ENCODE measurements around the gene GNAL. TPM values are rescaled to one million over a fixed set of nuclear protein-coding genes. Genes with fewer than 3 reads are reported as not detected.

Gene GNAL
- total RNA-seq, 1 experiment from 2014 or later, result 4.6 TPM

GRCh38 chr18:11905613-11906012 lies 216.5 kb downstream of the GNAL start:
- POLR2A ChIA-PET, result no interaction called here
- BruUV-seq (replicated peaks), result no TSS peak

More at GRCh38 chr18:11905613-11906012, 216.5 kb downstream of the GNAL start:
- H3K79me2 ChIP-seq (ENCODE audit: insufficient read depth, low read length), result peaks cover 10% of the 10 kb centered on the region; the same call in 1 of the 2 replicates
- H3K9ac ChIP-seq (ENCODE audit: low read length), result no peak overlapping the region
- no peaks in the 10 kb centered on the region; a peak in 1 of 4 replicates for H3K36me3 ChIP-seq (ENCODE audit: control insufficient read depth in 1 of 2, insufficient read depth in 2 of 2, low read length in 2 of 2)
- ChIA-PET CTCF (no interaction called here), RAD21 (ENCODE audit: low non-redundant PET in 1 of 2, low total read pairs in 2 of 2, uncharacterized antibody in 2 of 2, unreplicated experiment in 2 of 2) (no interaction called here)
- H3K27me3 ChIP-seq (ENCODE audit: insufficient read depth, low read length), result no peaks in the 10 kb centered on the region
- H3K4me2 ChIP-seq (ENCODE audit: low read length), result no peak overlapping the region
- H2AFZ ChIP-seq (ENCODE audit: low read depth, low read length, poor library complexity, severe bottlenecking), result no peak overlapping the region
- H4K20me1 ChIP-seq (ENCODE audit: insufficient read depth), result no peaks in the 10 kb centered on the region
- H3K4me3 ChIP-seq (replicated peaks in 1 of 2; ENCODE audit: low read depth in 1 of 2, low read length in 2 of 2), result no peak overlapping the region
- no peak for TF ChIP-seq FOSL1 (IDR thresholded peaks at IDR 0.05; ENCODE audit: low read depth)
- no peak for TF ChIP-seq EGR1 (IDR thresholded peaks at IDR 0.05; ENCODE audit: low read depth)
- TF ChIP-seq, protein P1, sequence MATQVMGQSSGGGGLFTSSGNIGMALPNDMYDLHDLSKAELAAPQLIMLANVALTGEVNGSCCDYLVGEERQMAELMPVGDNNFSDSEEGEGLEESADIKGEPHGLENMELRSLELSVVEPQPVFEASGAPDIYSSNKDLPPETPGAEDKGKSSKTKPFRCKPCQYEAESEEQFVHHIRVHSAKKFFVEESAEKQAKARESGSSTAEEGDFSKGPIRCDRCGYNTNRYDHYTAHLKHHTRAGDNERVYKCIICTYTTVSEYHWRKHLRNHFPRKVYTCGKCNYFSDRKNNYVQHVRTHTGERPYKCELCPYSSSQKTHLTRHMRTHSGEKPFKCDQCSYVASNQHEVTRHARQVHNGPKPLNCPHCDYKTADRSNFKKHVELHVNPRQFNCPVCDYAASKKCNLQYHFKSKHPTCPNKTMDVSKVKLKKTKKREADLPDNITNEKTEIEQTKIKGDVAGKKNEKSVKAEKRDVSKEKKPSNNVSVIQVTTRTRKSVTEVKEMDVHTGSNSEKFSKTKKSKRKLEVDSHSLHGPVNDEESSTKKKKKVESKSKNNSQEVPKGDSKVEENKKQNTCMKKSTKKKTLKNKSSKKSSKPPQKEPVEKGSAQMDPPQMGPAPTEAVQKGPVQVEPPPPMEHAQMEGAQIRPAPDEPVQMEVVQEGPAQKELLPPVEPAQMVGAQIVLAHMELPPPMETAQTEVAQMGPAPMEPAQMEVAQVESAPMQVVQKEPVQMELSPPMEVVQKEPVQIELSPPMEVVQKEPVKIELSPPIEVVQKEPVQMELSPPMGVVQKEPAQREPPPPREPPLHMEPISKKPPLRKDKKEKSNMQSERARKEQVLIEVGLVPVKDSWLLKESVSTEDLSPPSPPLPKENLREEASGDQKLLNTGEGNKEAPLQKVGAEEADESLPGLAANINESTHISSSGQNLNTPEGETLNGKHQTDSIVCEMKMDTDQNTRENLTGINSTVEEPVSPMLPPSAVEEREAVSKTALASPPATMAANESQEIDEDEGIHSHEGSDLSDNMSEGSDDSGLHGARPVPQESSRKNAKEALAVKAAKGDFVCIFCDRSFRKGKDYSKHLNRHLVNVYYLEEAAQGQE (IDR thresholded peaks at IDR 0.05; ENCODE audit: low read depth), result no peak
- TF ChIP-seq SIN3A (IDR thresholded peaks at IDR 0.05; ENCODE audit: low read depth), result no peak
- no peak for TF ChIP-seq TCF7L2 (IDR thresholded peaks at IDR 0.05; ENCODE audit: borderline replicate concordance, extremely low read depth, insufficient read depth, insufficient read length)
- TF ChIP-seq POLR2AphosphoS5 (IDR thresholded peaks at IDR 0.05; ENCODE audit: low read depth, low read length), result no peak
- no peak for TF ChIP-seq CTCF (IDR thresholded peaks at IDR 0.05 in 2 of 3, conservative IDR thresholded peaks at IDR 0.05 in 1 of 3; ENCODE audit: borderline replicate concordance in 1 of 3, insufficient read depth in 1 of 3, low read depth in 2 of 3, low read length in 2 of 3)
- no peak for TF ChIP-seq YY1 (IDR thresholded peaks at IDR 0.05; ENCODE audit: extremely low read depth, insufficient replicate concordance, low read depth, low read length)
- no peaks in the 10 kb centered on the region for H3K9me2 ChIP-seq (ENCODE audit: insufficient read depth)
- intact Hi-C loops (cut with micrococcal nuclease), result no loop called here
- no peak overlapping the region for H3K27ac ChIP-seq (ENCODE audit: low read depth, low read length)
- ATAC-seq, result no peak
- peaks cover 4 to 16% of the 10 kb centered on the region in 2 experiments; a peak in 3 of 4 replicates for H3K4me1 ChIP-seq (ENCODE audit: control insufficient read depth in 1 of 2, insufficient read depth in 2 of 2, low read length in 2 of 2)
- no peaks in the 10 kb centered on the region for H3K9me3 ChIP-seq (ENCODE audit: control insufficient read depth in 1 of 2, insufficient read depth in 1 of 2, low read depth in 1 of 2, low read length in 2 of 2)
- no peak for DNase-seq (ENCODE audit: low read depth, low spot score)

Measured in HCT116 (cell line).